Testis (tissue), 2 donors: Measurements from ENCODE around the gene CEP104.

ENCODE experiments used
- CTCF ChIP-seq, 3 experiments: fragments of 450-650 bp in 2 of 3; fragments of 200-600 bp in 1 of 3; sonication (generic) in 1 of 3; IDR thresholded peaks; one replicate each; pipeline ENCODE4 v1.5.1; 2016 to 2019; ENCODE audit warnings: antibody characterized with exemption in 3 of 3, mild to moderate bottlenecking in 2 of 3, moderate library complexity in 1 of 3
- POLR2A ChIP-seq: fragments of 450-650 bp; IDR thresholded peaks from one replicate; pipeline ENCODE4 v1.6.1; 2017; ENCODE audit warnings: antibody characterized with exemption, mild to moderate bottlenecking, moderate library complexity

- TF ChIP-seq CTCF (IDR thresholded peaks at IDR 0.05), result no peak
- no peak for TF ChIP-seq POLR2A
Observed at GRCh38 chr1:3895279-3895950, 38.4 kb upstream of the CEP104 start.
